ENCODE measurements around the gene SLC7A8. TPM values are rescaled to one million over a fixed set of nuclear protein-coding genes. Genes with fewer than 3 reads are reported as not detected.

SLC7A8 gene
- total and polyA plus RNA-seq, 10 of the 15 experiments (the other 5 are each of a cell fraction or from before 2014, with no cell fraction given), result 0.06 to 0.28 (median 0.21) TPM; not detected in 7

- TF ChIP-seq ATF3 (IDR thresholded peaks at IDR 0.05; ENCODE audit: borderline replicate concordance, extremely low read depth, low read depth, low read length) (no peak), STAT1 (conservative IDR thresholded peaks at IDR 0.05) (no peak)
Observed at GRCh38 chr14:23104591-23105347, 78.7 kb downstream of the SLC7A8 start, which contains the start of gene CIROP (continued).

- ChIA-PET SMC1A (ENCODE audit: uncharacterized antibody, unreplicated experiment) (interaction anchor here (0.7 kb wide), 1 partner anchor 9 kb away, joined by 4 read pairs; the partner anchor contains the start of genes ACIN1 and C14orf119), POLR2A (no interaction called here), CTCF (interaction anchor here (0.6 kb wide), 1 partner anchor 55 kb away, joined by 3 read pairs; no protein-coding TSS in a partner anchor), RAD21 (ENCODE audit: unreplicated experiment) (no interaction called here)
- Histone ChIP-seq H3K79me2 (ENCODE audit: control insufficient read depth, insufficient read depth, low read length) (no peaks in the 10 kb centered on the region), H3K4me1 (ENCODE audit: control insufficient read depth, insufficient read depth, low read length) (no peaks in the 10 kb centered on the region), H3K4me2 (ENCODE audit: control insufficient read depth, insufficient read depth) (no peak overlapping the region), H3K27me3 (replicated peaks in 1 of 2; ENCODE audit: control insufficient read depth in 2 of 2, insufficient read depth in 2 of 2, low read length in 1 of 2) (no peaks in the 10 kb centered on the region), H3K27ac (ENCODE audit: control insufficient read depth, insufficient read depth) (no peak overlapping the region), H3K9ac (ENCODE audit: control insufficient read depth, insufficient read depth, low read length) (no peak overlapping the region), H3K9me3 (replicated peaks; ENCODE audit: control insufficient read depth, insufficient read depth, low read length) (no peaks in the 10 kb centered on the region), H3K4me3 (no peak overlapping the region), H2AFZ (ENCODE audit: control insufficient read depth, low read depth, low read length) (no peak overlapping the region), H3K36me3 (ENCODE audit: control insufficient read depth in 2 of 2, insufficient read depth in 2 of 2, low read length in 1 of 2) (no peaks in the 10 kb centered on the region), H4K20me1 (ENCODE audit: control insufficient read depth, insufficient read depth) (no peaks in the 10 kb centered on the region; the same call in 1 of the 2 replicates)
- WGBS (ENCODE audit: insufficient coverage, insufficient replicate concordance, low lambda C conversion rate, missing lambda C conversion rate), result 57% methylated on average over 6 of the region's 6 CpGs
- BruUV-seq (replicated peaks), result no TSS peak
- DNase-seq (ENCODE audit: low read depth, low spot score) (no peak), FAIRE-seq (no peak), ATAC-seq (no peak)
- in situ Hi-C loops (cut with MboI), result no loop called here
- intact Hi-C loops (cut with micrococcal nuclease; ENCODE audit: unreplicated experiment), result no loop called here
- TF ChIP-seq KDM1A (IDR thresholded peaks at IDR 0.05; ENCODE audit: borderline replicate concordance) (no peak), ZNF592 (IDR thresholded peaks at IDR 0.05) (no peak), SIN3A (IDR thresholded peaks at IDR 0.05; ENCODE audit: low read depth, low read length) (no peak), SMC3 (IDR thresholded peaks at IDR 0.05; ENCODE audit: borderline replicate concordance, low read length) (no peak), FOXK2 (IDR thresholded peaks at IDR 0.05) (no peak)
Observed at GRCh38 chr14:23104070-23104590, 79.3 kb downstream of the SLC7A8 start.

Data from GM12878 (cell line).